HG02610 (cell line): ENCODE results near the gene UBL4A.

Source experiments
- ATAC-seq: cut with Tn5 transposase; IDR thresholded peaks from one replicate; pipeline ENCODE4 v1.9.1; 2021; ENCODE audit warnings: mild to moderate bottlenecking, moderate library complexity; ENCODE audit not compliant: unreplicated experiment

UBL4A gene

DNA sequence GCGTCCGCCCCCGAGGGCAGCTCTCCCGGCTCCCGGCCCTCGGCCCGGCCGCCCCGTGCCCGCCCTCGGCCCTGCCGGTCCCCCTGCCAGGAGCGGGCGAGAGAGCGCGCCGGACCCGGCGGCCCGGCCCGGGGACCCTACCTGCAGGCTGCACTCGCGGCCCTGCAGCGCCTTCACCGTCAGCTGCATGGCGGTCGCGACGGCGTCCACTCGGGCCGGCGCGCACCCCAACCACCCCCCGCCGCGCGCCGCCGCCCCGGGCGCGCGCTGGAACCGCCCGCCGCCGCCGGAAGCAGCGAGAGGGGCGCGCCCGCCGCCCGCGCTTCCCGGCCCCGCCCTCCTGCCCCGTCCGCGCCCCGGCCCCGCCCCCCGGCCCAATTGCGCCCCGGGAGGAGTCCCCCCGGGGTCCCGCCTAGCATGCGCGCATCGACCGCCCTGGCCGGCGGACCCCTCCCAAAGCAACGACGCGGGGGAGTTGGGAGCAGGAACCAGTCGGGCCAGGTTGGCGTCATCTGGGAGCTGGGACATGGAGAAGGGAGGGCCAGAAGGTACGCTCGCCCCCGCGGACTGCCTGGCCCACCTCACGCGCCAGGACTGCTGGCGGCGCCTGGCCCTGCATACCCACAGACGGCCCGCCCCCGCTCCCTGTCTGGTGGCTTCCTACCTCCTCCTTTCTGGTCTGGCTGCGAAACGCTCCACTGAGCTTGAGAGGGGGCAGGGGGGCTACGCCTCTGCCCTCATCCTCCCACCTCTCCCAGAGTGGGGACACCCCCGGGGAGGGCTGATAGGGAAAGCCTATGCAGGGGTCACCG is at the start of gene UBL4A:
Gene UBL4A (minus strand): TSS at position 220 of the 812 bp plus-strand sequence. CDS start 31 bp downstream, at position 189.
- ATAC-seq, result no peak

DNA sequence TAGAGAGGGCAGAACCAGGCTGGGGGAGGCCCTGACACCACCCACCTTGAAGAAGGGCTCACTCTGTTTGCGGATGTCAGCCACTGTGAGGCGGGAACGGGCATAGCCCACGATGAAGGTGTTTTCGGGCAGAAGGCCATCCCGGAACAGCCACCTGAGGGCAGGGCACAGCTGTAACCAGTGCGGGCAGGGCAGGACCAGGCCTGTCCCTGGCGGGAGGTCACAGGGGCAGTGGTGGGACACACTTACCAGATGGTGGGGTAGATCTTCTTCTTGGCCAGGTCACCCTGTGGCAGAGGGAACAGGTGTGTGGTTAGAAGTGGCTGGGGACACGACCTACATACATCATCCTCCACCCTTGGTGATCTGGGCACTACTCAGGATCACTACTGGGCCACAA is 49.5 kb upstream of the UBL4A start:
- no peak for ATAC-seq

DNA sequence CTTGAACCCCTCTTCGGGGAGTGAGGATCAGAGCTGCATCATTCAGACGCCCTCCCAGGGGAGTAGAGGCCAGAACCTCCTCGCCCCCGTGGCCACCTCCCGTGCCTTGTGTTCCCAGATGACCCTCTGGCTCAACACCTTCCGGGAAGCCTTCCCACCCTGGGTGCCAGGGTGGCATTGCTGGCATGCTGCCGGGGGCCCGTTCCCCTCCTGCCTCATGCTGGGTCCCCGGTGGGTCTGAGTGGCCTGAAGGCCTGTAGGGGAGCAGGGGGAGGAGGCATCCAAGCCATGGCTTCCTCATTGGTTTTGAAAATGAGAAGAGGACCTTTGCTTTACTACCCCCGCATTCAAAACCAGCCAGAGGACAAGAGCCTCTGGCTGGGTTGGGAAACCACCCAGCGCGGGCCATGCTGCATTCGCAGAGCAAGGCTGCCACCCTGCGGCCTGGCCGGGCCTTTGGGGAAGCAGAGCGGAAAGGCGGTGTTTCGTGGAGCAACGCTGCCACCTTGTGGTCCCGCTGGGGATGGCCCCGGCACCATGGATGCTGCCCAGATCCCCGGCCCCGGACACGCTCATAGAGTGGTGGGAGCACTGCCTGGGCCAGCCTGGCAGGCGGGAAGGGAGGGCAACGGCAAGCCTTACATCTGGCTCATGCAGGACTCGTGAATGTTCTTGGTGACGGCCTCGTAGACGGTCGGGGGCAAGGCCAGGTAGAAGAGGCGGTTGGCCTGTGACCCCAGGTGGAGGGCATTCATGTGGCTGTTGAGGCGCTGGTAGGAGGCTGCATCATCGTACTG is 48.3 kb upstream of the UBL4A start:
- ATAC-seq, result peak; percentile 68

- ATAC-seq, result no peak
These were observed 46.3 kb upstream of the UBL4A start for GRCh38 chrX:154532690-154533089.

DNA sequence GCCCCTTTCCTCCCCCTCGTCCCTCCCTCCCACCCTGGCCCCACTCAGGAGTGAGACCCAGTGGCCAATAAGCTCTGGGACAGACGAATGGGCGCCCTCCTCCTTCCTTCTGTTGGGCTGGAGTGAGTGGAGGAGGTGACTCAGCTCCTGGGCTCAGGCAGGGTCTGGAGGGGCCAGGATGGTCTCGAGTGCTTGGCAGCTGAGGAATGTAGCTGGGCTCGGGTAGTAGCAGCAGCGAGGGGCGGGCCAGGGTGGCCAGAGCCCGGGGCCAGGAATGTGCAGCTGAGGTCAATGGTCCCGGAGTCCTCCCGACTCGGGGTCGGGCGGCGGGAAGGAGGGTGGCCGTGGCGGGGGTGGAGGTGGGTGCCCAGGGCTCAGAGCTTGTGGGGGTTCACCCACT is 45.2 kb upstream of the UBL4A start:
- no peak for ATAC-seq

DNA sequence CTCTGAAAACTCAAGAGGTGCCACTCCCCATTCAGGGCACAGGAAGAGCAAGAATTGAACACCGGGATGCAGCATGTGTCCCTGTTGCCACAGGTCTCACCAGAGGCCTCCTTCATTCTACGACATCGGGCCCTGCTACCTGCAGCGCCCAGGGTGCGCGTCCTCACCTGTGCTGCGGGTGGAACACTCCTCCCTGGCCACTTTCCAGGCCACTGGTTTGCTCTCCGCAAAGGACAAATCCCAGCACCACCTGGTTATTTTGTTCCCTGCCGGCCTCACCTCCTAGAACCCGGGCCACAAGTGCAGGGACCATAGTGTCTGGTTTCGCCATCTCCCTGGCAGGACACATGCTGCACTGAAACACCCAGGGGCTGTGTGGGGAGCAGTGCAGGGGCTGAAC is 43.9 kb upstream of the UBL4A start:
- ATAC-seq, result no peak

- no peak for ATAC-seq
These were observed 42.8 kb upstream of the UBL4A start for GRCh38 chrX:154529206-154529612.

DNA sequence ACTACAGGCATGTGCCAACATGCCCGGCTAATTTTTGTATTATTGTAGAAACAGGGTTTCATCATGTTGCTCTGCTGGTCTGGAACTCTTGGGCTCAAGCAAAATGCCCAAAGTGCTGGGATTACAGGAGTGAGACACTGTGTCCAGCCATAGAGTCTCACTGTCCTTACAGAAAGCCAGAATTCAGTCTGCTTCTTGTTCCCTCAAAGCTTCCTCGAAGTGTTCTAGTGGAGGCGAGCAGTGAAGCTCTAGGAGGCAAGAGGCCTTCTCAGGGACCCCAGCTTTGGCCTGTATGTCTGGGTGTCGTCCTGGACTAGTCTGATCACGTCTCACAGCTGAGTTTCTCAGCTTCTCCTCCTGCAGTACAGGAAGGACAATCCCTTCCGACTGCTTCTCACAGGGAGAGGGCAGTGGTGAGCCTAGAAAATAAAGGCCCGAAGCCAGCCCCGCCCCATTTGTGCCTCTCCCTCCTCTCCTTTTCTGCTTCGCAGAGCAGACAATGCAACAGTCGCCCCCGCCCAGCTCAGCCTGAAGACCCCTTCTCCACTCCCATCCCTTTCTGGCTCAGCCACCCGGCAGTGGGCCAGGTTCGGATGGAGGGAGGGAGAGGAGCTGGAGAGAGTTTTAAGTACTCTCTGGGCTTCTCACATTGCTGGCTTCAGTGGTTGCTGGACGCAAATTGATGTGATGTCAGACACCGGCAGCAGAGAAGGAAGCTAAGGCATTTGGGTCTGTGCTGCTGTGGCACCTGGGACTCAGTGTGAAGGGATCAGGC is 40.7 kb upstream of the UBL4A start:
- ATAC-seq, result peak; percentile 56

- ATAC-seq, result no peak
These were observed 39.4 kb upstream of the UBL4A start for GRCh38 chrX:154525606-154526490.

GRCh38 chrX:154519389-154519788 is 33.0 kb upstream of the UBL4A start:
- no peak for ATAC-seq

GRCh38 chrX:154517101-154517781 is 30.8 kb upstream of the UBL4A start:
- ATAC-seq, result no peak

- ATAC-seq, result no peak
These were observed 30.3 kb upstream of the UBL4A start for GRCh38 chrX:154516656-154517100.

DNA sequence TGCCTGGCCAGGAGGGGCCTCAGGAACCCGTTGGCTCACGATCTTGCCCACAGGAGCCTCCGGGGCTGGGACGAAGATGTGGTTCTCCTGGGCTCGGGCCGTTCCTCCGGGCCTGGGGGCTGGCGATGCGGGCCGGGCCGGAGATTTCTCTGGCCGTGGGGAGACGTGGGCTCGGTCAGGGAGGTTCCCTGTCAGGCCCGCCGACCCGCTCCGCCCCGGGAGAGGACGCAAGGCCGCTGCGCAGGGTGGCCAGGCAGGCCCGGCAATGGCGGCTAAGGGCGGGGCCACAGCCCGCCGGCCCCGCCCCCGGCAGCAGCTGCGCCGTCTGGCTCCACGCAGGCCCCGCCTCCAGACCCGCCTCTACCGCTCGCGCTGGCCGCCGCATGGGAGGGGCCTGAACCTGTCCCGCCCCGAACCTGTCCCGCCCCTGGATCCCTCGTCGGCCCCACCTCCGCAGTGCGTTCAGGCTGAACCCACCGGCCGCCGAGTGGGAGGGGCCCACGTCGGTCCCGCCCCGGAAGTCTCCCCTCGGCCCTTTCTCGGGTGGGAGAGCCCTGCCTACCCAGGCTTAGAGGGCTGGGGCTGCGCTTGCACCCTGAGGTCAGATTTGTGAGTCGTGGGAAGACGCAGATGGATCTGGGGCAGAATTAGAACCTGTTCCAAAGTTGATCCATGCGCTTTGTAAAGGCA is 29.7 kb upstream of the UBL4A start, which contains the start of gene FAM3A:
Gene FAM3A (minus strand): TSS at position 267 of the 690 bp plus-strand sequence. CDS start 460 bp downstream, outside the sequence.
- ATAC-seq, result peak; percentile 89

GRCh38 chrX:154515090-154515965 is 28.9 kb upstream of the UBL4A start:
- no peak for ATAC-seq

DNA sequence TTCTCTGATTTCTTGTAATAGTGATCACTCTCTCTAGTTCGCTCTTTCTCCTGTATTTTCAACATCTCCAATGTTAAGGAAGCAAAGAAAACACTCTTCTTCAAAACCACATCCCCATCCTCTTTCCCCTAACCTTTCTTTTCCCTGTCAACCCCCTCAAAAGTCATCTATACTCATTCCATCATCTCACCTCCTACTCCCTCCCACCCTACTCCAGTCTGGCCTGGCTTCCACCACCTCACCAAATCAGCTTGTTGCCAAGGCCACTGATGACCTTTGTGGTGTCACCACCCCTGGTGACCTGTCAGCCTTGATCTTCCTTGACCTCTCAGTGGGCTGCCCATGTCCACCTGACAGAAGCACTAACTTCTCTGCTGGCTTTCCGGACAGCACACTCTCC is 27.3 kb upstream of the UBL4A start:
- no peak for ATAC-seq

GRCh38 chrX:154512879-154513553 is 26.6 kb upstream of the UBL4A start:
- no peak for ATAC-seq

DNA sequence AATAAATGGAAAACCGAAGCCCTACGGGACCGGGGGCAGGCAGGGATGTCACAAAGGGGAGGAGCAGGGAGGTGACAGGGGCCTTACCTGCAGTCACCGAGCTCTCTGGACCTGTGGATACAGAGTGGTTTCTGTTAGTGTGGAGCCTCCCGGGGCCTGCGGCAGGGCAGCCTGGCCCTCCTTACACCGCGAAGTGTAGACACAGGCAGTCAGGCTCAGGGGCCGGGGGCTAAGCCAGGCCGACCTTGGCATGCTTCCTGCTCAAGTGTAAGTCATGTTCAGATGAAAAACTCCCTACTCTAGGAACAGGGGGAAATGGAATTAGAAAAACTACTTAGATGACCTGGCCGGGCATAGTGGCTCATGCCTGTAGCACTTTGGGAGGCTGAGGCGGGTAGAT is 25.3 kb upstream of the UBL4A start:
- ATAC-seq, result no peak
